GM23338 (cell line): Measurements from ENCODE around the gene SORBS1. TPM values are rescaled to one million over a fixed set of nuclear protein-coding genes. Genes with fewer than 3 reads are reported as not detected.

Experiments used
- ATAC-seq: fragments of 200-7000 bp; cut with Tn5 transposase; 3 replicates; pipeline ENCODE4 v1.9.1; 2020
- DNase-seq: peaks from one replicate; pipeline ENCODE4 v3.0.0-alpha.2; 2015; ENCODE audit warnings: low spot score
- H2AFZ ChIP-seq: fragments of 200-600 bp; sonication (generic); 2 replicates; pipeline ENCODE4 v1.8.0; 2016; ENCODE audit warnings: antibody characterized with exemption, mild to moderate bottlenecking, moderate library complexity
- H3F3A ChIP-seq: fragments of 200-600 bp; sonication (generic); replicated peaks from 2 replicates; pipeline ENCODE4 v1.8.0; 2017; ENCODE audit warnings: antibody characterized with exemption, mixed run types, low read depth
- H3K27ac ChIP-seq: fragments of 200-600 bp; sonication (generic); 2 replicates; pipeline ENCODE4 v1.6.1; 2016; ENCODE audit warnings: low read depth
- H3K27me3 ChIP-seq: fragments of 200-600 bp; sonication (generic); 2 replicates; pipeline ENCODE4 v1.8.0; 2016; ENCODE audit warnings: mild to moderate bottlenecking, mixed run types, moderate library complexity; ENCODE audit not compliant: insufficient read depth
- H3K36me3 ChIP-seq: fragments of 200-600 bp; sonication (generic); 2 replicates; pipeline ENCODE4 v1.8.0; 2016; ENCODE audit warnings: mild to moderate bottlenecking; ENCODE audit not compliant: insufficient read depth
- H3K4me1 ChIP-seq: fragments of 200-600 bp; sonication (generic); 2 replicates; pipeline ENCODE4 v1.8.0; 2016; ENCODE audit warnings: mild to moderate bottlenecking, moderate library complexity; ENCODE audit not compliant: insufficient read depth
- H3K4me2 ChIP-seq: fragments of 200-600 bp; sonication (generic); 2 replicates; pipeline ENCODE4 v1.7.1; 2017; ENCODE audit warnings: mixed run types
- H3K4me3 ChIP-seq: fragments of 200-600 bp; sonication (generic); 2 replicates; pipeline ENCODE4 v1.6.1; 2016; ENCODE audit warnings: mixed run types
- H3K79me2 ChIP-seq: fragments of 200-600 bp; sonication (generic); replicated peaks from 2 replicates; pipeline ENCODE4 v1.8.0; 2017; ENCODE audit warnings: mild to moderate bottlenecking; ENCODE audit not compliant: insufficient read depth
- H3K9me2 ChIP-seq: fragments of 200-600 bp; sonication (generic); 2 replicates; pipeline ENCODE4 v1.8.0; 2017; ENCODE audit not compliant: insufficient read depth
- H4K20me1 ChIP-seq: fragments of 200-600 bp; sonication (generic); replicated peaks from 2 replicates; pipeline ENCODE4 v1.8.0; 2017; ENCODE audit warnings: mild to moderate bottlenecking; ENCODE audit not compliant: insufficient read depth
- H3K27ac Mint-ChIP-seq: 2 replicates; pipeline ENCODE4 v1.8.0; 2020; ENCODE audit warnings: inconsistent platforms, mild to moderate bottlenecking, moderate library complexity, mixed read lengths
- H3K27me3 Mint-ChIP-seq: 3 replicates; pipeline ENCODE4 v1.8.0; 2022; ENCODE audit warnings: low read depth, mild to moderate bottlenecking, moderate library complexity, mixed read lengths, inconsistent platforms; ENCODE audit not compliant: insufficient read depth, poor library complexity
- H3K36me3 Mint-ChIP-seq: 3 replicates; pipeline ENCODE4 v1.8.0; 2021; ENCODE audit warnings: low read depth, mild to moderate bottlenecking, inconsistent platforms, moderate library complexity, mixed read lengths
- H3K4me1 Mint-ChIP-seq: 3 replicates; pipeline ENCODE4 v1.8.0; 2020; ENCODE audit warnings: mild to moderate bottlenecking, inconsistent platforms, mixed read lengths
- H3K4me3 Mint-ChIP-seq: 3 replicates; pipeline ENCODE4 v1.8.0; 2021; ENCODE audit warnings: moderate library complexity, mild to moderate bottlenecking, inconsistent platforms, mixed read lengths
- H3K9me3 Mint-ChIP-seq: 3 replicates; pipeline ENCODE4 v1.8.0; 2020; ENCODE audit warnings: moderate library complexity, mild to moderate bottlenecking, inconsistent platforms, mixed read lengths
- EZH2 ChIP-seq: fragments of 200-600 bp; sonication (generic); IDR thresholded peaks from one replicate; pipeline ENCODE4 v1.8.0; 2017; ENCODE audit warnings: antibody characterized with exemption, mild to moderate bottlenecking, low read depth; ENCODE audit not compliant: unreplicated experiment
- EZH2phosphoT487 ChIP-seq: fragments of 200-600 bp; sonication (generic); IDR thresholded peaks from one replicate; pipeline ENCODE4 v1.8.1; 2018; ENCODE audit warnings: antibody characterized with exemption; ENCODE audit not compliant: unreplicated experiment
- JUNB ChIP-seq: IDR thresholded peaks from one replicate; pipeline ENCODE4 v1.6.1; 2016; ENCODE audit warnings: antibody characterized with exemption; ENCODE audit not compliant: unreplicated experiment
- NANOG ChIP-seq: IDR thresholded peaks from 2 replicates; pipeline ENCODE4 v1.6.1; 2016; ENCODE audit warnings: antibody characterized with exemption, borderline replicate concordance
- STAT1 ChIP-seq: IDR thresholded peaks from one replicate; pipeline ENCODE4 v1.6.1; 2016; ENCODE audit warnings: antibody characterized with exemption; ENCODE audit not compliant: unreplicated experiment
- polyA plus RNA-seq: library from polyadenylated mRNA; unstranded; fragments of >200 nt; fragmentation: Nextera tagmentation; extraction: Ambion mirVana; gene quantifications from 2 replicates; pipeline ENCODE4 v1.2.1, GENCODE V29; 2016
- total RNA-seq: library from RNA; depleted of rRNA; stranded (reverse); fragments of >200 nt; shearing (Covaris generic); gene quantifications from 2 replicates; pipeline ENCODE4 v1.2.3, GENCODE V29; 2014
- TF ChIP-seq, protein P1 (sequence below), 2 experiments: fragments of 200-600 bp in 1 of 2; sonication (generic) in 1 of 2; conservative IDR thresholded peaks; 2 replicates each; pipeline versions ENCODE4 v1.5.1 to v1.6.1; 2016 to 2017; ENCODE audit warnings: antibody characterized with exemption in 2 of 2, low read depth in 2 of 2, mild to moderate bottlenecking in 2 of 2, moderate library complexity in 1 of 2
- TF ChIP-seq, protein P2 (sequence below): IDR thresholded peaks from one replicate; pipeline ENCODE4 v1.6.1; 2018; ENCODE audit warnings: antibody characterized with exemption; ENCODE audit not compliant: unreplicated experiment

Gene SORBS1
- total and polyA plus RNA-seq, 2 experiments from 2014 or later = 47.7 to 51.5 TPM

DNA sequence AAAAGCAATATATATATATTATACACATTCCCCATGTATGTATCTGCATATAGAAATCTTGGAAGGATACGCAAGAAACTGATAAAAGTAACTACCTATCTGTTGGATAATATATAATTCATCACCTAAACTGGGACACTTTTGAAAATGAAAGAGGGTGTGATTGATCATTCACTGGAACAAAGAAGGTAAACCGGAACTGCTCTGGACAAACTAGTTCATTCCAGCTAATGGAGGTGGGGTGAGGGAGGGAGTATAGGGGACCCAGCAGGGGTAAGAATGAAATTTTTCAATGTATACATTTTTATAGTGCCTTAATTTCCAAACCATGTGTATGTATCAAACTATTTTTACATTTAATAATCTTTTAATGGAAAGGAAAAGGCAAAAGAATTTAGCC is 25.6 kb downstream of the SORBS1 start (continued):
- TF ChIP-seq, protein P1, sequence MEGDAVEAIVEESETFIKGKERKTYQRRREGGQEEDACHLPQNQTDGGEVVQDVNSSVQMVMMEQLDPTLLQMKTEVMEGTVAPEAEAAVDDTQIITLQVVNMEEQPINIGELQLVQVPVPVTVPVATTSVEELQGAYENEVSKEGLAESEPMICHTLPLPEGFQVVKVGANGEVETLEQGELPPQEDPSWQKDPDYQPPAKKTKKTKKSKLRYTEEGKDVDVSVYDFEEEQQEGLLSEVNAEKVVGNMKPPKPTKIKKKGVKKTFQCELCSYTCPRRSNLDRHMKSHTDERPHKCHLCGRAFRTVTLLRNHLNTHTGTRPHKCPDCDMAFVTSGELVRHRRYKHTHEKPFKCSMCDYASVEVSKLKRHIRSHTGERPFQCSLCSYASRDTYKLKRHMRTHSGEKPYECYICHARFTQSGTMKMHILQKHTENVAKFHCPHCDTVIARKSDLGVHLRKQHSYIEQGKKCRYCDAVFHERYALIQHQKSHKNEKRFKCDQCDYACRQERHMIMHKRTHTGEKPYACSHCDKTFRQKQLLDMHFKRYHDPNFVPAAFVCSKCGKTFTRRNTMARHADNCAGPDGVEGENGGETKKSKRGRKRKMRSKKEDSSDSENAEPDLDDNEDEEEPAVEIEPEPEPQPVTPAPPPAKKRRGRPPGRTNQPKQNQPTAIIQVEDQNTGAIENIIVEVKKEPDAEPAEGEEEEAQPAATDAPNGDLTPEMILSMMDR (conservative IDR thresholded peaks at IDR 0.05; ENCODE audit: low read depth in 2 of 2) = no peak
- TF ChIP-seq NANOG = no peak

DNA sequence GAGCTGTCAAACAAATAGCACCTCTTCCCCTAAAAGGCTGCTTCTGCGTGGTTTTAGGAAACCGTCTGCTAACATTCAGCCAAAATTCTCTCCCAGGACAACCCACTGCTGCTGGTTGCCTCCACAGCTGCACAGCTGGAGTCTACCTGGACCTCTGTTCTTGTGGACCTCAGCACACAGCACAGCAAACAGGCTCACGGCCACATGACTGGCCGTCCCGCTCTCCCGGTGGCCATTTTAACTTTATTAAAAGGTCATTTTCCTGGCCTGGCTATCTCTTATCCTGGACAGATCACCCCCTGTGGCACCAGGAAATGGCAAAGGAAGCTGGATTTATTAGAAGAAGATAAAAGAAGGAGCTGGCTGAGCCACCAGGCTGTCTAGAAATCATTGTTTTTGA is 27.6 kb downstream of the SORBS1 start:
- Mint-ChIP-seq H3K4me1 (peaks cover 28% of the 10 kb centered on the region), H3K4me3 (no peak overlapping the region), H3K27me3 (no peaks in the 10 kb centered on the region), H3K36me3 (no peaks in the 10 kb centered on the region), H3K27ac (no peak overlapping the region), H3K9me3 (no peaks in the 10 kb centered on the region)
- ATAC-seq (no peak), DNase-seq (no peak)
- Histone ChIP-seq H3K9me2 (peaks cover 7% of the 10 kb centered on the region; the same call in 1 of the 2 replicates), H3K36me3 (no peaks in the 10 kb centered on the region), H3K4me2 (no peak overlapping the region), H3F3A (0 out of 2 replicates have a peak, but pooled peaks cover 2% of the 10 kb centered on the region), H3K79me2 (peaks cover 89% of the 10 kb centered on the region), H3K27me3 (no peaks in the 10 kb centered on the region), H3K4me3 (no peak overlapping the region), H3K27ac (no peak overlapping the region), H2AFZ (no peak overlapping the region), H3K4me1 (peaks cover 35% of the 10 kb centered on the region), H4K20me1 (peaks cover 16% of the 10 kb centered on the region)
- TF ChIP-seq EZH2phosphoT487 = no peak
- TF ChIP-seq, protein P1 (conservative IDR thresholded peaks at IDR 0.05; ENCODE audit: low read depth in 2 of 2) = no peak
- no peak for TF ChIP-seq STAT1
- TF ChIP-seq, protein P2, sequence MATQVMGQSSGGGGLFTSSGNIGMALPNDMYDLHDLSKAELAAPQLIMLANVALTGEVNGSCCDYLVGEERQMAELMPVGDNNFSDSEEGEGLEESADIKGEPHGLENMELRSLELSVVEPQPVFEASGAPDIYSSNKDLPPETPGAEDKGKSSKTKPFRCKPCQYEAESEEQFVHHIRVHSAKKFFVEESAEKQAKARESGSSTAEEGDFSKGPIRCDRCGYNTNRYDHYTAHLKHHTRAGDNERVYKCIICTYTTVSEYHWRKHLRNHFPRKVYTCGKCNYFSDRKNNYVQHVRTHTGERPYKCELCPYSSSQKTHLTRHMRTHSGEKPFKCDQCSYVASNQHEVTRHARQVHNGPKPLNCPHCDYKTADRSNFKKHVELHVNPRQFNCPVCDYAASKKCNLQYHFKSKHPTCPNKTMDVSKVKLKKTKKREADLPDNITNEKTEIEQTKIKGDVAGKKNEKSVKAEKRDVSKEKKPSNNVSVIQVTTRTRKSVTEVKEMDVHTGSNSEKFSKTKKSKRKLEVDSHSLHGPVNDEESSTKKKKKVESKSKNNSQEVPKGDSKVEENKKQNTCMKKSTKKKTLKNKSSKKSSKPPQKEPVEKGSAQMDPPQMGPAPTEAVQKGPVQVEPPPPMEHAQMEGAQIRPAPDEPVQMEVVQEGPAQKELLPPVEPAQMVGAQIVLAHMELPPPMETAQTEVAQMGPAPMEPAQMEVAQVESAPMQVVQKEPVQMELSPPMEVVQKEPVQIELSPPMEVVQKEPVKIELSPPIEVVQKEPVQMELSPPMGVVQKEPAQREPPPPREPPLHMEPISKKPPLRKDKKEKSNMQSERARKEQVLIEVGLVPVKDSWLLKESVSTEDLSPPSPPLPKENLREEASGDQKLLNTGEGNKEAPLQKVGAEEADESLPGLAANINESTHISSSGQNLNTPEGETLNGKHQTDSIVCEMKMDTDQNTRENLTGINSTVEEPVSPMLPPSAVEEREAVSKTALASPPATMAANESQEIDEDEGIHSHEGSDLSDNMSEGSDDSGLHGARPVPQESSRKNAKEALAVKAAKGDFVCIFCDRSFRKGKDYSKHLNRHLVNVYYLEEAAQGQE = no peak
- TF ChIP-seq JUNB = no peak
- no peak for TF ChIP-seq EZH2
